ENCODE data around the gene PDCL3.

The PDCL3 gene

DNA sequence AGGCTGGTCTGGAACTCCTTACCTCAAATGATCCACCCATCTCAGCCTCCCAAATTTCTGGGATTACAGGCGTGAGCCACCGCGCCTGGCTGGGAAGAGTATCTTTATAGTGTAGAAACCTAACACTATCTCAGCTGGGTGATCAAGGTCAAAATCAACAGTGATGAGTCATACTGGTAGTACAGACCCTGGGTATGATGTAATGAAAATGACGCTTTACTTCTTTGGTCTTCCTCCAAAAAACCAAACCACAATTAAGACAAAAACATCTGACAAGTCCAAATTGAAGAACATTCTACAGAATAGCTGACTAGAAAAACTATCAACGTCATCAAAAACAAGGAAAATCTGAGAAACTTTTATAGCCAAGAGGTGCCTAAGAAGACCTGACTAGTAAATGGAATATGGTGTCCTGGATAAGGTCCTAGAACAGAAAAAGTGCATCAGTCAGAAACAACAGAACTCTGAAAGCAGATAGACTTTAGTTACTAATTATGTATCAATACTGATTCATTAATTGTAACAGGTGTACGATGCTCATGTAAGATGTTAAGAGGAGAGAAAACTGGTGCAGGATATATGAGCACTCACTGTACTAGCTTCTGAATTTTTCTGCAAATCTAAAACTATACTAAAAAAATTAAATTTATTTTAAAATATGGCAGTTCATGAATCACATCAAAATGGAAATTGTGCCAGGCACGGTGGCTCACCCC is 25.4 kb downstream of the PDCL3 start:
- H3K79me2 ChIP-seq (ENCODE audit: low read length): no peaks in the 10 kb centered on the region
- no peaks in the 10 kb centered on the region for H3K27me3 ChIP-seq (replicated peaks; ENCODE audit: insufficient read depth, low read length)
- H3K4me2 ChIP-seq (ENCODE audit: low read depth, low read length): no peak overlapping the region
- DNase-seq: no peak
- no peak overlapping the region for H3K27ac ChIP-seq (ENCODE audit: low read length)
- no peak overlapping the region for H2AFZ ChIP-seq (ENCODE audit: low read length)
- no peaks in the 10 kb centered on the region for H3K9me3 ChIP-seq (replicated peaks; ENCODE audit: insufficient read depth, low read length)
- H4K20me1 ChIP-seq (ENCODE audit: insufficient read depth, low read length): no peaks in the 10 kb centered on the region
- H3K9me2 ChIP-seq (replicated peaks; ENCODE audit: insufficient read depth, low read length): no peaks in the 10 kb centered on the region
- H3K4me3 ChIP-seq (ENCODE audit: low read length): no peak overlapping the region
- no peak overlapping the region for H3K9ac ChIP-seq (ENCODE audit: low read length)
- no peak for TF ChIP-seq EZH2 (optimal IDR thresholded peaks at IDR 0.05; ENCODE audit: low read depth, low read length)
- TF ChIP-seq EZH2phosphoT487 (IDR thresholded peaks at IDR 0.05; ENCODE audit: low read length): no peak
- TF ChIP-seq, protein P1, sequence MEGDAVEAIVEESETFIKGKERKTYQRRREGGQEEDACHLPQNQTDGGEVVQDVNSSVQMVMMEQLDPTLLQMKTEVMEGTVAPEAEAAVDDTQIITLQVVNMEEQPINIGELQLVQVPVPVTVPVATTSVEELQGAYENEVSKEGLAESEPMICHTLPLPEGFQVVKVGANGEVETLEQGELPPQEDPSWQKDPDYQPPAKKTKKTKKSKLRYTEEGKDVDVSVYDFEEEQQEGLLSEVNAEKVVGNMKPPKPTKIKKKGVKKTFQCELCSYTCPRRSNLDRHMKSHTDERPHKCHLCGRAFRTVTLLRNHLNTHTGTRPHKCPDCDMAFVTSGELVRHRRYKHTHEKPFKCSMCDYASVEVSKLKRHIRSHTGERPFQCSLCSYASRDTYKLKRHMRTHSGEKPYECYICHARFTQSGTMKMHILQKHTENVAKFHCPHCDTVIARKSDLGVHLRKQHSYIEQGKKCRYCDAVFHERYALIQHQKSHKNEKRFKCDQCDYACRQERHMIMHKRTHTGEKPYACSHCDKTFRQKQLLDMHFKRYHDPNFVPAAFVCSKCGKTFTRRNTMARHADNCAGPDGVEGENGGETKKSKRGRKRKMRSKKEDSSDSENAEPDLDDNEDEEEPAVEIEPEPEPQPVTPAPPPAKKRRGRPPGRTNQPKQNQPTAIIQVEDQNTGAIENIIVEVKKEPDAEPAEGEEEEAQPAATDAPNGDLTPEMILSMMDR (IDR thresholded peaks at IDR 0.05; ENCODE audit: low read length): no peak
- H3K4me1 ChIP-seq (ENCODE audit: low read length): no peaks in the 10 kb centered on the region
- H3F3A ChIP-seq (ENCODE audit: insufficient read depth, low read length): no peaks in the 10 kb centered on the region
- no peaks in the 10 kb centered on the region for H3K36me3 ChIP-seq (replicated peaks; ENCODE audit: insufficient read depth, low read length)

DNA sequence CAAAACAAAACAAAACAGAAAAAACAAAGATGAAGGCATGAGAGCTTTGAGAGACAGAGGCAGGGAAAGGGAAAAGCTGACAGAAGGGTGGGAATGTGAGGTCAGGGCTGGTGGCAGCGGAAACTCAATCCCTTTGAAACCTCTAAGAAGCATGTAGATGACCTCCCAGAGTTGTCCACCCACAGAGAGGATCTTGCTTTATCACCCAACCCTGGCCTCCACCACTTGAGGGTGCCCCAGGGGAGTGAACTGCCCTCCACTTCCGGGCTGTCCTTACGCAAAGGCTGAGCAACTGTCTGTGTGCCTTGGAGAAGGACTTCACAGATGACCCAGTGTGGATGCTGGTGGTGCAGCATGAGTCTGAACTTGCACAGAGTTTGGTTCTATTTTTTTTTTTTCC is 26.7 kb downstream of the PDCL3 start:
- Histone ChIP-seq H3K36me3 (replicated peaks; ENCODE audit: insufficient read depth, low read length) (no peaks in the 10 kb centered on the region), H3K9me2 (replicated peaks; ENCODE audit: insufficient read depth, low read length) (no peaks in the 10 kb centered on the region), H3K4me1 (ENCODE audit: low read length) (no peaks in the 10 kb centered on the region), H3K79me2 (ENCODE audit: low read length) (no peaks in the 10 kb centered on the region), H3K4me2 (ENCODE audit: low read depth, low read length) (no peak overlapping the region), H3K9me3 (replicated peaks; ENCODE audit: insufficient read depth, low read length) (no peaks in the 10 kb centered on the region), H3F3A (ENCODE audit: insufficient read depth, low read length) (no peaks in the 10 kb centered on the region), H3K9ac (ENCODE audit: low read length) (no peak overlapping the region), H2AFZ (ENCODE audit: low read length) (no peak overlapping the region), H4K20me1 (ENCODE audit: insufficient read depth, low read length) (no peaks in the 10 kb centered on the region), H3K4me3 (ENCODE audit: low read length) (no peak overlapping the region), H3K27me3 (replicated peaks; ENCODE audit: insufficient read depth, low read length) (no peaks in the 10 kb centered on the region), H3K27ac (ENCODE audit: low read length) (no peak overlapping the region)
- TF ChIP-seq, protein P1 (IDR thresholded peaks at IDR 0.05; ENCODE audit: low read length): no peak
- TF ChIP-seq EZH2phosphoT487 (IDR thresholded peaks at IDR 0.05; ENCODE audit: low read length) (no peak), EZH2 (optimal IDR thresholded peaks at IDR 0.05; ENCODE audit: low read depth, low read length) (no peak)
- DNase-seq: no peak

DNA sequence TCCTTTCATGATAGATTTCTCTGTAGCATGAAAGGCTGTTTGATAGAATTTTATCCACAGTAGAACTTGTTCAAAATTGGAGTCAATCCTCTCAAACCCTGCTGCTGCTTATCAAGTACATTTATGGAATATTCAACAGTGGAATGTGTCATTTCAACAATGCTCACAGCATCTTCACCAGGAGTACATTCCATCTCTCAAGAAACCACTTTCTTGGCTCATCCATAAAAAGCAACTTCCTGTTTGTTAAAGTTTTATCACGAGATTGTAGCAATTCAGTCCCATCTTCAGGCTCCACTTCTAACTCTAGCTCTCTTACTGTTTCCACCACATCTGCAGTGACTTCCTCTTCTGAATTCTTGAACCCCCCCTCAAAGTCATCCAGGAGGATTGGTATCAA is 29.4 kb downstream of the PDCL3 start:
- Histone ChIP-seq H3K9me2 (replicated peaks; ENCODE audit: insufficient read depth, low read length) (no peaks in the 10 kb centered on the region), H3K27ac (ENCODE audit: low read length) (no peak overlapping the region), H3K27me3 (replicated peaks; ENCODE audit: insufficient read depth, low read length) (no peaks in the 10 kb centered on the region), H4K20me1 (ENCODE audit: insufficient read depth, low read length) (no peaks in the 10 kb centered on the region), H3F3A (ENCODE audit: insufficient read depth, low read length) (no peaks in the 10 kb centered on the region), H3K4me2 (ENCODE audit: low read depth, low read length) (no peak overlapping the region), H3K9ac (ENCODE audit: low read length) (no peak overlapping the region), H3K79me2 (ENCODE audit: low read length) (no peaks in the 10 kb centered on the region), H2AFZ (ENCODE audit: low read length) (no peak overlapping the region), H3K4me3 (ENCODE audit: low read length) (no peak overlapping the region), H3K36me3 (replicated peaks; ENCODE audit: insufficient read depth, low read length) (no peaks in the 10 kb centered on the region), H3K4me1 (ENCODE audit: low read length) (no peaks in the 10 kb centered on the region), H3K9me3 (replicated peaks; ENCODE audit: insufficient read depth, low read length) (no peaks in the 10 kb centered on the region)
- TF ChIP-seq EZH2 (optimal IDR thresholded peaks at IDR 0.05; ENCODE audit: low read depth, low read length): no peak
- TF ChIP-seq, protein P1 (IDR thresholded peaks at IDR 0.05; ENCODE audit: low read length): no peak
- TF ChIP-seq EZH2phosphoT487 (IDR thresholded peaks at IDR 0.05; ENCODE audit: low read length): no peak
- DNase-seq: no peak

Measured in MM.1S (cell line).